Thoracic aorta (tissue), 2 donors: ENCODE results near the gene LPIN1. TPM values are rescaled to one million over a fixed set of nuclear protein-coding genes. Genes with fewer than 3 reads are reported as not detected.

ENCODE experiments used
- ATAC-seq: fragments of 150-250 bp; one replicate; pipeline ENCODE4 v1.8.0; 2017; ENCODE audit warnings: low read depth; ENCODE audit not compliant: insufficient number of reproducible peaks, low FRiP score
- DNase-seq: peaks from one replicate; pipeline ENCODE4 v3.0.0-alpha.2; 2020; ENCODE audit warnings: low spot score
- H3K27ac ChIP-seq, 2 donors: fragments of 200-600 bp; sonication (generic); 1 replicate in 1 of 2; 2 replicates in 1 of 2; pipeline ENCODE4 v1.5.1; 2016; ENCODE audit warnings: mild to moderate bottlenecking in 2 of 2, moderate library complexity in 2 of 2
- H3K27me3 ChIP-seq: fragments of 200-600 bp; sonication (generic); replicated peaks from 2 replicates; pipeline ENCODE4 v1.6.0; 2016; ENCODE audit warnings: mild to moderate bottlenecking; ENCODE audit not compliant: insufficient read depth
- H3K36me3 ChIP-seq: fragments of 200-600 bp; sonication (generic); one replicate; pipeline ENCODE4 v1.5.1; 2016
- H3K4me1 ChIP-seq, 2 donors: fragments of 200-600 bp; sonication (generic); 1 replicate in 1 of 2; 2 replicates in 1 of 2; pipeline versions ENCODE4 v1.5.1 to v1.6.0; 2016; ENCODE audit warnings: low read depth in 2 of 2, mild to moderate bottlenecking in 1 of 2; ENCODE audit not compliant: control insufficient read depth in 1 of 2
- H3K4me3 ChIP-seq: fragments of 200-600 bp; sonication (generic); 2 replicates; pipeline ENCODE4 v1.5.1; 2016; ENCODE audit warnings: mild to moderate bottlenecking
- H3K9me3 ChIP-seq: fragments of 200-600 bp; sonication (generic); 2 replicates; pipeline ENCODE4 v1.5.1; 2016
- CTCF ChIP-seq: fragments of 200-600 bp; sonication (generic); IDR thresholded peaks from one replicate; pipeline ENCODE4 v1.5.1; 2019; ENCODE audit warnings: antibody characterized with exemption
- total RNA-seq, 2 donors: library from RNA; depleted of rRNA; stranded (reverse); fragments of >200 nt; gene quantifications; one replicate each; pipeline versions ENCODE4 v1.1.0 to v1.2.3, GENCODE V29; 2016

The LPIN1 gene
- total RNA-seq, 2 donors from 2014 or later = 24.5 to 55.8 TPM

GRCh38 chr2:11720752-11721151 lies 25.7 kb upstream of the LPIN1 start:
- ATAC-seq = no peak
- peaks cover 11 to 21% of the 10 kb centered on the region in 2 donors for H3K4me1 ChIP-seq
- TF ChIP-seq CTCF = no peak

DNA sequence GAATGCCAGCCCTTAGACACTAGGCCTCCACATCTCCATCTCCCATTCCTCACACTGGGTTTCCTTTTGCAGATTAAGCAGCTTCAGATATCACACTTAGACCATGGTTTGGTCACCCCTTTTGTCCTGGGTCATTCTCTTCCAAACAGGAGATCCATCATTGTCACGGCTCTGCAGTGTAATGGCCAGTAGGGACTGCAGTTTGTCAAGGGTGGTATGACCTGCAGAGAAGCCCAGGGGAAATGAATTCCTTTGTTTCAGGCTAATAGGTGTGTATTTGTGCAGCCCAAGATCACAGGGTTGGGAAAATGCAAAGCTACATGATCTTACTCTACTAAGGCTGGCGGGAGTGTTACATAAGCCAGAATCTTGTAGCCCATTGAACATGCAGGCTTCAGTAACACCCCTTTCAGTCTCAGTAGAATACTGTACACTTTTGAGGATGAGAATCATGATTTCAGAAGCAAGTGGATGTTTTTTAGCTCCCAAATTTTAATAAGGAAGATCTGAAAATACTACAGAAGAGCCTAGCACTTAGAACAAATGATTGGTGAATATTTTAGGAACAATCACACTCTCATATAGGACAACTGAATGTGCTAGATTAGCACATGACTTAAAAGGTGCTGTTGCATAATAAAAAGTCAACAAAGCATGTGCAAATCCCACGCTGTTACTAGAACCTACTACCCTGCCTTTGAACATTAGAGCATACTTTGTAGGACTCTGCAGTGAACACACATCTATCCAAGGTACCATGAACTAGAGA lies 24.0 kb upstream of the LPIN1 start:
- Histone ChIP-seq H3K9me3 (no peaks in the 10 kb centered on the region), H3K4me3 (no peak overlapping the region), H3K27me3 (no peaks in the 10 kb centered on the region), H3K36me3 (no peaks in the 10 kb centered on the region), H3K27ac (no peak overlapping the region), H3K4me1 (peaks cover 0 to 6% of the 10 kb centered on the region in 2 donors)
- ATAC-seq (no peak), DNase-seq (no peak)
- TF ChIP-seq CTCF = no peak

More at GRCh38 chr2:11720752-11721151, 25.7 kb upstream of the LPIN1 start:
- Histone ChIP-seq H3K4me3 (no peak overlapping the region), H3K27me3 (no peaks in the 10 kb centered on the region), H3K9me3 (no peaks in the 10 kb centered on the region), H3K27ac (no peak overlapping the region), H3K36me3 (no peaks in the 10 kb centered on the region)
- no peak for DNase-seq

GRCh38 chr2:11723061-11723371 lies 23.4 kb upstream of the LPIN1 start:
- no peak for ATAC-seq
- no peaks in the 10 kb centered on the region for H3K36me3 ChIP-seq

GRCh38 chr2:11724151-11724550 lies 22.3 kb upstream of the LPIN1 start:
- H3K9me3 ChIP-seq = no peaks in the 10 kb centered on the region
- no peak for ATAC-seq
- H3K27ac ChIP-seq = no peak overlapping the region
- no peaks in the 10 kb centered on the region for H3K36me3 ChIP-seq
- no peak for DNase-seq
- no peaks in the 10 kb centered on the region for H3K27me3 ChIP-seq
- no peak overlapping the region for H3K4me3 ChIP-seq
- no peaks in the 10 kb centered on the region for H3K4me1 ChIP-seq
- no peak for TF ChIP-seq CTCF

More at GRCh38 chr2:11723061-11723371, 23.4 kb upstream of the LPIN1 start:
- H3K27me3 ChIP-seq = no peaks in the 10 kb centered on the region
- H3K27ac ChIP-seq = no peak overlapping the region
- no peak for DNase-seq
- H3K4me1 ChIP-seq = peaks cover 0 to under 1% of the 10 kb centered on the region in 2 donors
- TF ChIP-seq CTCF = no peak
- no peak overlapping the region for H3K4me3 ChIP-seq
- H3K9me3 ChIP-seq = no peaks in the 10 kb centered on the region

GRCh38 chr2:11726384-11726783 lies 20.0 kb upstream of the LPIN1 start:
- no peak for ATAC-seq
- Histone ChIP-seq H3K27me3 (no peaks in the 10 kb centered on the region), H3K27ac (no peak overlapping the region), H3K36me3 (no peaks in the 10 kb centered on the region), H3K4me1 (no peaks in the 10 kb centered on the region), H3K9me3 (no peaks in the 10 kb centered on the region), H3K4me3 (no peak overlapping the region)
- no peak for DNase-seq
- no peak for TF ChIP-seq CTCF
